ENCODE measurements around the gene SNRNP200. TPM values are rescaled to one million over a fixed set of nuclear protein-coding genes. Genes with fewer than 3 reads are reported as not detected.

The SNRNP200 gene
- total and polyA plus RNA-seq, 9 donors = 71.1 to 149 (median 124) TPM

DNA sequence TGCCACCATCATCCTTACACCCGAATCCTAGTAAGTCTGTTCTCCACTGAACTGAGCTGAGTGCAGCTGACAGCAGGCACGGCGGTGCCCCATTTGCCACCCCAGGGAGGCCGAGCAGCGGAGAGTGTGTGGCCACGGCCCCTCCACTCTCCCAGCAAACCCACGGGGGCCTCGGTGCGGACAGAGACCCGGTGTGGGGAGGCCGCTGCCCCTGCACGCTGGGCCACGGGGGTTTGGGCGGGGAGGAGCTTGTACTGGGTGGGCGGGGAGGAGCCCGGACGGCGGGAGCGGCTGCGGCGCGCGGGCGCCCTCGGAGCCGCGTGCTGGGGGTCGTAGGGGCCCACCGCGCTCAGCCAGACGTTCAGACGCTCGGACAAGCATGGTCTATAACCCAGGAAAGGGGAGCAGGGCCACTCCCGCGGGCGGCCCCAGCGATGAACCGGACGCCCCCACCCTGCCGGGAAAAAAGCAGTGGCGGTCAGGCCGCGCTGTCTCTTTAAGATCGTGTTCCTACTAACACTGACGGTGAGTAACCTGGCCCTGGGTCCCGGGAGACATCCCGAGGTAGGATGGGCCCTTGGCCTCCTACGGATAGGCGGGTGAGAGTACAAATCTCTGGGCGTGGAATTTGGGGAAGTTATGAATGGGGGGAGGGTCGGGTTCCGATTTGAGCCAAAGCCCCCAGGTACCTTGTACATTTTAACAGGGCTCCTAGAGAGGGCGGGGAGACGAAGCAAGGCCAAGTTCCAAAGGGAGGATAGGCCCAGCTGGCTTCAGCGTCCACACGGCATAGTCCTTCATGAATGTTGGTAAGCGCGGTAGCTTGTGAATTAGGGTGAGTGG lies 19.9 kb upstream of the SNRNP200 start, which contains the start of gene ITPRIPL1:
Gene ITPRIPL1 (plus strand): TSS at position 277 of the 843 bp plus-strand sequence. CDS start 523 bp downstream, at position 800.
- peak within 1 kb of the TSS in 1 of 2 donors; percentile 2 for H3K27ac ChIP-seq
- no peaks in the 10 kb centered on the region for H3K36me3 ChIP-seq
- no peaks in the 10 kb centered on the region for H3K4me1 ChIP-seq (ENCODE audit: insufficient read depth)
- intact Hi-C loops (cut with DNase I) = no loop called here
- no peak for TF ChIP-seq POLR2A (IDR thresholded peaks at IDR 0.05)
- TF ChIP-seq, protein P1, sequence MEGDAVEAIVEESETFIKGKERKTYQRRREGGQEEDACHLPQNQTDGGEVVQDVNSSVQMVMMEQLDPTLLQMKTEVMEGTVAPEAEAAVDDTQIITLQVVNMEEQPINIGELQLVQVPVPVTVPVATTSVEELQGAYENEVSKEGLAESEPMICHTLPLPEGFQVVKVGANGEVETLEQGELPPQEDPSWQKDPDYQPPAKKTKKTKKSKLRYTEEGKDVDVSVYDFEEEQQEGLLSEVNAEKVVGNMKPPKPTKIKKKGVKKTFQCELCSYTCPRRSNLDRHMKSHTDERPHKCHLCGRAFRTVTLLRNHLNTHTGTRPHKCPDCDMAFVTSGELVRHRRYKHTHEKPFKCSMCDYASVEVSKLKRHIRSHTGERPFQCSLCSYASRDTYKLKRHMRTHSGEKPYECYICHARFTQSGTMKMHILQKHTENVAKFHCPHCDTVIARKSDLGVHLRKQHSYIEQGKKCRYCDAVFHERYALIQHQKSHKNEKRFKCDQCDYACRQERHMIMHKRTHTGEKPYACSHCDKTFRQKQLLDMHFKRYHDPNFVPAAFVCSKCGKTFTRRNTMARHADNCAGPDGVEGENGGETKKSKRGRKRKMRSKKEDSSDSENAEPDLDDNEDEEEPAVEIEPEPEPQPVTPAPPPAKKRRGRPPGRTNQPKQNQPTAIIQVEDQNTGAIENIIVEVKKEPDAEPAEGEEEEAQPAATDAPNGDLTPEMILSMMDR (IDR thresholded peaks at IDR 0.05) = no peak
- TF ChIP-seq EP300 (IDR thresholded peaks at IDR 0.05) = no peak
- H3K9me3 ChIP-seq = no peaks in the 10 kb centered on the region
- WGBS, 3 donors = 2 to 5% (median 3%) methylated on average over 41 to 58 of the region's 58 CpGs
- DNase-seq = no peak
- H3K27me3 ChIP-seq = no peaks in the 10 kb centered on the region
- peak within 1 kb of the TSS; percentile 39 for H3K4me3 ChIP-seq

DNA sequence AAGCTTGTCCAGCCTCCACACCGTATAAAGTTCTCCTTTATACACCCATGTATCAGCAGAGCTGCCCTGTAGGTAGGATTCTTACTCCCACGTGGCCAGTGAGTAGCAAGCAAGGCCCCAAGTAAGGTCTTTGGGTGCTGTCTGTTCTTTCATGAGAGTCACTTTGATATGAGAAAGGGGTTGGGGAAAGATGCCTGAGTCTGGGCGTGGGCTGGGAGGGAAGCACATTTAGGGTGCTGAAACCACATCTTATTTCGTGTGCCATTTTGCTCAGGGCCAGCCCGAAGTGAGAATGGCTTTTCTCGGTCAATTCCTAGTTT lies 19.3 kb upstream of the SNRNP200 start:
- TF ChIP-seq, protein P1 (IDR thresholded peaks at IDR 0.05) = no peak
- no peak for TF ChIP-seq EP300 (IDR thresholded peaks at IDR 0.05)
- no peak for TF ChIP-seq POLR2A (IDR thresholded peaks at IDR 0.05)
- no peaks in the 10 kb centered on the region for H3K27me3 ChIP-seq
- H3K4me3 ChIP-seq = no peak overlapping the region
- WGBS, 3 donors = 38 to 40% (median 38%) methylated on average over 6 of the region's 6 CpGs
- H3K27ac ChIP-seq = no peak overlapping the region
- H3K9me3 ChIP-seq = no peaks in the 10 kb centered on the region
- intact Hi-C loops (cut with DNase I) = no loop called here
- no peak for DNase-seq
- no peaks in the 10 kb centered on the region for H3K4me1 ChIP-seq (ENCODE audit: insufficient read depth)
- no peaks in the 10 kb centered on the region for H3K36me3 ChIP-seq

DNA sequence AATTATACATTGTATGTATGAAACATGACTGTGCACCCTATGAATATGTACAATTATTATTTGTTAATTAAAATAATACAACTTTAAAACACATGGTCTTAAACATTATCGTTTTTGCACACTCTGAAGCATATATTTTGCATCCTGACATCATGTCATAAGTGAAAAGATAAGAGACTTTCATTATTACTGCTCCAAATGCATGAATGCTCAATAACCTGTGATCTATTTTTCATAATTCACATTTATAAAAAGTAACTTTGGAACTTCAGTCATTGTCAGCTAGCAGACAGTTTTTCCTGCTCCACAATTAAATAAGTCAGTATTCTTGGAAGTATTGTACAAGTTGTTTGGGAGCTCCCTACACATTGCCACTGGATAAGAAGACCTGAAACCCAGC lies 18.5 kb upstream of the SNRNP200 start:
- H3K9me3 ChIP-seq = no peaks in the 10 kb centered on the region
- TF ChIP-seq EP300 (IDR thresholded peaks at IDR 0.05) (no peak), POLR2A (IDR thresholded peaks at IDR 0.05) (no peak)
- TF ChIP-seq, protein P1 (IDR thresholded peaks at IDR 0.05) = no peak
- no peaks in the 10 kb centered on the region for H3K4me1 ChIP-seq (ENCODE audit: insufficient read depth)
- H3K27me3 ChIP-seq = no peaks in the 10 kb centered on the region
- H3K4me3 ChIP-seq = no peak overlapping the region
- no peak for DNase-seq
- intact Hi-C loops (cut with DNase I) = no loop called here
- no peak overlapping the region for H3K27ac ChIP-seq
- H3K36me3 ChIP-seq = no peaks in the 10 kb centered on the region
- WGBS, 3 donors = 82 to 93% (median 90%) methylated on average over 1 of the region's 1 CpG

DNA sequence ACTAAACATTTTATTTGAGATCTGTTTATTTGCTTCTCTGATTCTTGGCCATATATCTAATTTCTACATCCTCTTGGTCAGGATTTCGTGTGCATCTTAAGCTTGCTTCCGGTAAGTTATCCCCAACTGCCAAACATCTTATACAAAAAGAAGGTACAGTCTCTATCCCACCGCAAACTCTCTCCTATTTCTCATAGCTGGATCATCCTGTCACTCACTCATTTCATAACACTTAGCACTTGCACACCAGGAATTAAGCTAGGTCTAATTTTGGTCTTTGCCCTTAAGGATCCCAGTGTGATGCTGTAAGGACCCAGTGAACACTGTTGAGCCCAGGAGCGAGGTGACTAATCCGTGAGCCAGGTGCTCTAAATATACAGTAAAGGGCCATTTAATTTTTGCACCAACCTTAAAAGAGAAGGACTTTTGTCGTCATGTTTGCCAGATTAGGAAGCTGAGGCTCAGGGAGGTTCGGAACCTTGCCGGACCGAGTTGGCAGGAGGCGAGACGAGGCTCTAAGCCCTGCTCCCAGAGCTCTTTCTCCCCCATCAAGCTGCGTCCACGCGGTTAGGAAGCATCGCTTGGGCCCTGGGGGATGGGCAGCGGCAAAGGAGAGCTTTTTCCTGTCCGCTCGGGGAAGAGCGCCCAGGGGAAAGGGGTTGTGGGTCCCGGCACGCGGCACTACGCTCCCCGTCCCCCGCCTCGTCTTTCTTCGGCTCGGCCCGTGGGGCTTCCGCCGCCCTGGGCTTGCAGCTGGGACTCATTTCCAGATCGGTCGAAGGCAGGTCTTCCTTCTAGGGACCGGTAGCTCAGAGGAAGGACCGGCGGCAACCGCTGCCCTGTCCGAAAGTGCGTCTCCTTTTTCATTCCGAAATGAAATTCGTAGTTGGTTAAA lies 15.6 kb upstream of the SNRNP200 start:
- no peaks in the 10 kb centered on the region for H3K27me3 ChIP-seq
- peak overlapping the region; percentile 33 for H3K4me3 ChIP-seq
- no peaks in the 10 kb centered on the region for H3K36me3 ChIP-seq
- TF ChIP-seq EP300 (IDR thresholded peaks at IDR 0.05) (no peak), POLR2A (IDR thresholded peaks at IDR 0.05) (no peak)
- TF ChIP-seq, protein P1 (IDR thresholded peaks at IDR 0.05) = no peak
- intact Hi-C loops (cut with DNase I) = no loop called here
- H3K4me1 ChIP-seq (ENCODE audit: insufficient read depth) = no peaks in the 10 kb centered on the region
- DNase-seq = peak in 2 of 5 donors; percentile 31 to 44
- no peaks in the 10 kb centered on the region for H3K9me3 ChIP-seq
- H3K27ac ChIP-seq = no peak overlapping the region
- WGBS, 3 donors = 5% methylated on average over 41 of the region's 41 CpGs
